ENCODE measurements around the gene RPL35.

- no peak for TF ChIP-seq CTCF (conservative IDR thresholded peaks at IDR 0.05; ENCODE audit: low read length)
- TF ChIP-seq EZH2phosphoT487 (IDR thresholded peaks at IDR 0.05; ENCODE audit: borderline replicate concordance) = no peak
Observed at GRCh38 chr9:124854822-124855221, 6.9 kb downstream of the RPL35 start.
